Transverse colon (tissue), 4 donors: ENCODE measurements around the gene NR2C2AP. TPM values are rescaled to one million over a fixed set of nuclear protein-coding genes. Genes with fewer than 3 reads are reported as not detected.

ENCODE experiments used
- DNase-seq: peaks from one replicate; pipeline ENCODE4 v3.0.0-alpha.2; 2019
- H3K27ac ChIP-seq, 4 donors: fragments of 200-600 bp; sonication (generic); 2 replicates each; pipeline ENCODE4 v1.5.1; 2016 to 2018; ENCODE audit warnings: inconsistent platforms in 4 of 4
- H3K27me3 ChIP-seq: fragments of 200-600 bp; sonication (generic); 2 replicates; pipeline ENCODE4 v1.5.1; 2017; ENCODE audit warnings: inconsistent platforms
- H3K36me3 ChIP-seq, 4 donors: fragments of 200-600 bp; sonication (generic); 2 replicates each; pipeline ENCODE4 v1.5.1; 2017 to 2019; ENCODE audit warnings: inconsistent platforms in 4 of 4
- H3K4me1 ChIP-seq, 4 donors: fragments of 200-600 bp; sonication (generic); 2 replicates each; pipeline ENCODE4 v1.5.1; 2017 to 2020; ENCODE audit warnings: inconsistent platforms in 4 of 4
- H3K4me3 ChIP-seq, 4 donors: fragments of 200-600 bp; sonication (generic); 1 replicate in 1 of 4; 2 replicates in 3 of 4; pipeline versions ENCODE4 v1.5.1 to v1.6.1; 2017 to 2019; ENCODE audit warnings: inconsistent platforms in 4 of 4
- H3K9me3 ChIP-seq, 2 donors: fragments of 200-600 bp; sonication (generic); 2 replicates each; pipeline ENCODE4 v1.5.1; 2017 to 2019; ENCODE audit warnings: inconsistent platforms in 2 of 2
- EP300 ChIP-seq: sonication (generic); formaldehyde crosslinking; IDR thresholded peaks from one replicate; pipeline ENCODE4 v1.6.1; 2017; ENCODE audit warnings: antibody characterized with exemption, low read depth
- POLR2A ChIP-seq: fragments of 450-650 bp; IDR thresholded peaks from one replicate; pipeline ENCODE4 v1.6.1; 2016; ENCODE audit warnings: antibody characterized with exemption, mild to moderate bottlenecking, moderate library complexity
- POLR2AphosphoS5 ChIP-seq, 3 donors: sonication (generic); formaldehyde crosslinking; IDR thresholded peaks; one replicate each; pipeline ENCODE4 v1.6.1; 2016; ENCODE audit warnings: antibody characterized with exemption in 3 of 3
- WGBS, 2 donors: methylation state at CpG; one replicate each; pipeline ENCODE4 v1.1.5; 2018; ENCODE audit warnings: low coverage in 1 of 2; 5-methylcytosine and 5-hydroxymethylcytosine counted together
- in situ Hi-C, 4 donors: fragments of 200-750 bp; cut with MboI; loops; one replicate each; pipeline versions ENCODE4 v1.15.0 to v1.15.1; 2017; ENCODE audit warnings: low sequenced_read_pairs in 3 of 4, low pct_ligation_motif_present in 1 of 4, low pct_unique_long_range_greater_than_20kb in 1 of 4
- intact Hi-C: fragments of 100-400 bp; cut with DNase I; formaldehyde crosslinking; loops from one replicate; pipeline ENCODE4 v1.15.1; 2023; ENCODE audit warnings: low total_unique reads
- total RNA-seq, 4 donors: library from RNA; depleted of rRNA; stranded (reverse); fragments of >200 nt; gene quantifications; one replicate each; pipeline ENCODE4 v1.1.0, GENCODE V29; 2016
- TF ChIP-seq, protein P1 (sequence below), 5 experiments: fragments of 200-600 bp in 3 of 5; fragments of 450-650 bp in 2 of 5; sonication (generic) in 3 of 5; IDR thresholded peaks; 1 replicate in 2 of 5; 2 replicates in 3 of 5; pipeline ENCODE4 v1.5.1; 2016 to 2017; ENCODE audit warnings: antibody characterized with exemption in 5 of 5, inconsistent platforms in 3 of 5, mild to moderate bottlenecking in 2 of 5, moderate library complexity in 1 of 5

The NR2C2AP gene
- total RNA-seq, 4 donors from 2014 or later: 2.2 to 12.3 (median 6.4) TPM

DNA sequence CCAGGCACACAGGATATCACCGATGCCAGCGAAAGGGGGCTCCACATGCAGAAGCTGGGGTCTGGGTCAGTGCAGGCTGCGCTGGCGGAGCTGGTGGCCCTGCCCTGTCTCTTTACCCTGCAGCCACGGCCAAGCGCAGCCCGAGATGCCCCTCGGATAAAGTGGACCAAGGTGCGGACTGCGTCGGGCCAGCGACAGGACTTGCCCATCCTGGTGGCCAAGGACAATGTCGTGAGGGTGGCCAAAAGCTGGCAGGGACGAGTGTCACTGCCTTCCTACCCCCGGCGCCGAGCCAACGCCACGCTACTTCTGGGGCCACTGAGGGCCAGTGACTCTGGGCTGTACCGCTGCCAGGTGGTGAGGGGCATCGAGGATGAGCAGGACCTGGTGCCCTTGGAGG lies 15.7 kb upstream of the NR2C2AP start:
- no peak for DNase-seq
- WGBS, 2 donors: 83 to 84% methylated on average over 2 to 21 of the region's 21 CpGs
- peaks cover 39% of the 10 kb centered on the region for H3K27me3 ChIP-seq

DNA sequence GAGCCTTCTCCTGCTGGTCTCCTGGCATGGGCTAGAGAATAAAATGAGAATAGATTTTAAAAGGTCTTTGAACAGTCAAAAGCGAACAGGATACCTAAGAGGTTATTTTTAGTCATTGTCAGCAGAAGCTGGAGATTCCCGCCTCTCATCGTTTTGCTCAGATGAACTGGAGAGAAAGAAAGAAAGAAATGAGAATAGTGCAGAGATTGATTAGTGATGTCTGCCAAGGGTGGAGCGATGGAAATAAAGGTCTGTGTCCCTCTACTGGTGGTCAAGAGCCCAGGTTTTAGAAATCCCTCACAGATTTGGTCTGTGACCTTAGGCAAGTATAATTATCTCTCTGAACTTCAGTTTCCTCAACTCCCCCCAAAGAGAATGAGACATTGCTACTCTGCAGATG lies 13.9 kb upstream of the NR2C2AP start:
- Histone ChIP-seq H3K27me3 (peaks cover 53% of the 10 kb centered on the region), H3K4me3 (no peak overlapping the region), H3K4me1 (no peaks in the 10 kb centered on the region), H3K9me3 (no peaks in the 10 kb centered on the region), H3K36me3 (no peaks in the 10 kb centered on the region), H3K27ac (no peak overlapping the region)
- intact Hi-C loops: no loop called here
- no peak for DNase-seq
- TF ChIP-seq POLR2A: no peak
- TF ChIP-seq POLR2AphosphoS5 (IDR thresholded peaks at IDR 0.05): no peak
- TF ChIP-seq EP300: no peak
- TF ChIP-seq, protein P1, sequence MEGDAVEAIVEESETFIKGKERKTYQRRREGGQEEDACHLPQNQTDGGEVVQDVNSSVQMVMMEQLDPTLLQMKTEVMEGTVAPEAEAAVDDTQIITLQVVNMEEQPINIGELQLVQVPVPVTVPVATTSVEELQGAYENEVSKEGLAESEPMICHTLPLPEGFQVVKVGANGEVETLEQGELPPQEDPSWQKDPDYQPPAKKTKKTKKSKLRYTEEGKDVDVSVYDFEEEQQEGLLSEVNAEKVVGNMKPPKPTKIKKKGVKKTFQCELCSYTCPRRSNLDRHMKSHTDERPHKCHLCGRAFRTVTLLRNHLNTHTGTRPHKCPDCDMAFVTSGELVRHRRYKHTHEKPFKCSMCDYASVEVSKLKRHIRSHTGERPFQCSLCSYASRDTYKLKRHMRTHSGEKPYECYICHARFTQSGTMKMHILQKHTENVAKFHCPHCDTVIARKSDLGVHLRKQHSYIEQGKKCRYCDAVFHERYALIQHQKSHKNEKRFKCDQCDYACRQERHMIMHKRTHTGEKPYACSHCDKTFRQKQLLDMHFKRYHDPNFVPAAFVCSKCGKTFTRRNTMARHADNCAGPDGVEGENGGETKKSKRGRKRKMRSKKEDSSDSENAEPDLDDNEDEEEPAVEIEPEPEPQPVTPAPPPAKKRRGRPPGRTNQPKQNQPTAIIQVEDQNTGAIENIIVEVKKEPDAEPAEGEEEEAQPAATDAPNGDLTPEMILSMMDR (IDR thresholded peaks at IDR 0.05): no peak
- in situ Hi-C loops: no loop called here
- 52 to 59% methylated on average over 4 of the region's 4 CpGs for WGBS, 2 donors

More for the DNA sequence above, 15.7 kb upstream of the NR2C2AP start:
- TF ChIP-seq, protein P1 (IDR thresholded peaks at IDR 0.05): no peak
- TF ChIP-seq EP300 (no peak), POLR2AphosphoS5 (IDR thresholded peaks at IDR 0.05) (no peak), POLR2A (no peak)
- no peak overlapping the region for H3K4me3 ChIP-seq
- in situ Hi-C loops (no loop called here), intact Hi-C loops (no loop called here)
- no peak overlapping the region for H3K27ac ChIP-seq
- no peaks in the 10 kb centered on the region for H3K4me1 ChIP-seq
- no peaks in the 10 kb centered on the region for H3K36me3 ChIP-seq
- H3K9me3 ChIP-seq: no peaks in the 10 kb centered on the region

DNA sequence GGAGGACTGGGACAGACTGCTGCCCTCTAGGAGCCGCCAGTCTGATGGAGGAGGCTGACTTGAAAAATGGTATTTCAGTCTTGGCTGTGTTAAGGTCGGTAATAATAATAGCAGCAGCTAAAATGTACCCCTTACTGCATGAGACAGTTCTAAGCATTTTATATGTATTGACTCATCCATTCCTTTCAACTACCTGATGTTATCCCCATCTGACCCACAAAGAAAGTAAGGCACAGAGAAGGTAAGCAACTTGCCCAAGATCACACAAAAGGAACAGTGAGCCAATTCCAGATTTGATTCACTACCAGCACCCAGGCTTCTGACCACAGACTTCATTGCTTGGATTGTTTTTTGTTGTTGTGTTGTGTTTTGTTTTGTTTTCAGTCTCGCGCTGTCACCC lies 12.6 kb upstream of the NR2C2AP start:
- no peak for DNase-seq
- TF ChIP-seq POLR2A (no peak), EP300 (no peak), POLR2AphosphoS5 (IDR thresholded peaks at IDR 0.05) (no peak)
- TF ChIP-seq, protein P1 (IDR thresholded peaks at IDR 0.05): no peak
- Histone ChIP-seq H3K4me1 (no peaks in the 10 kb centered on the region), H3K27me3 (peaks cover 67% of the 10 kb centered on the region), H3K36me3 (no peaks in the 10 kb centered on the region), H3K27ac (no peak overlapping the region), H3K4me3 (no peak overlapping the region), H3K9me3 (no peaks in the 10 kb centered on the region)
- intact Hi-C loops (no loop called here), in situ Hi-C loops (no loop called here)
- WGBS, 2 donors: 53 to 75% methylated on average over 4 of the region's 4 CpGs

DNA sequence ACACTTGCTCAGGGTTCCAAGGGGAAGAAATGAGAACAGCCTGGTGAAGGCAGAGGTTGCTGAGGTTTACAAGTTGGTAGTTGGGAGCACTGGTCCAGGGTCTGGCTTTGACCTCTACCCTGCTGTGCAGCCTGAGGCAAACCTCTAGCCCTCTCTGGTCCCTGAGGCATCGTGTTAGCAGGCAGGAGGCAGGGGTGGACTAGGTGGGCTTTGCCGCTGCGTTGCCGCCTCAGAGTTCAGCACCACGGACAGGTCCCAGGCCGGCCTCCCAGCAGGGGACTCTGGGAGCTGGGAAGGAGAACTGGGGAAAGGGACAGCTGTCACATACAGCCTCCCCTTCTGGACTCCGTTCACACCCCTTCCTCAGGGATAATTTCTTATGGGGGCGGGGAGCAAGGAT lies 11.7 kb upstream of the NR2C2AP start:
- Histone ChIP-seq H3K27ac (no peak overlapping the region), H3K36me3 (no peaks in the 10 kb centered on the region), H3K4me1 (no peaks in the 10 kb centered on the region), H3K9me3 (no peaks in the 10 kb centered on the region), H3K27me3 (peaks cover 75% of the 10 kb centered on the region), H3K4me3 (no peak overlapping the region)
- TF ChIP-seq POLR2A (no peak), EP300 (no peak), POLR2AphosphoS5 (IDR thresholded peaks at IDR 0.05) (no peak)
- TF ChIP-seq, protein P1 (IDR thresholded peaks at IDR 0.05): no peak
- intact Hi-C loops: no loop called here
- DNase-seq: no peak
- 12% methylated on average over 8 of the region's 8 CpGs; no CpG with 5 or more reads in 1 of the 2 donors for WGBS, 2 donors
- in situ Hi-C loops: no loop called here
